GM12878 (cell line): ENCODE results near the gene RTP3. TPM values are rescaled to one million over a fixed set of nuclear protein-coding genes. Genes with fewer than 3 reads are reported as not detected.

Source experiments
- ASH2L ChIP-seq: fragments of 300-600, 200-600 bp; sonication (generic); IDR thresholded peaks from 2 replicates; pipeline ENCODE4 v1.6.1; 2017; ENCODE audit warnings: low read depth, mild to moderate bottlenecking, borderline replicate concordance
- CBX5 ChIP-seq: sonication (generic); IDR thresholded peaks from 2 replicates; pipeline ENCODE4 v1.6.1; 2016; ENCODE audit warnings: low read depth, moderate library complexity, mild to moderate bottlenecking, inconsistent platforms
- CEBPB ChIP-seq, 2 experiments: fragments of 150-350 bp in 1 of 2; IDR thresholded peaks; 2 replicates each; pipeline ENCODE4 v1.6.1; 2012 to 2014; ENCODE audit warnings: low read depth in 2 of 2, low read length in 2 of 2, borderline replicate concordance in 1 of 2, inconsistent platforms in 1 of 2
- CHD1 ChIP-seq: IDR thresholded peaks from 2 replicates; pipeline ENCODE4 v1.6.1; 2012; ENCODE audit warnings: low read depth, low read length, improper control_type of control experiment
- EGR1 ChIP-seq, 2 experiments: IDR thresholded peaks; 1 replicate in 1 of 2; 2 replicates in 1 of 2; pipeline ENCODE4 v1.6.1; 2011 to 2012; ENCODE audit warnings: low read depth in 2 of 2, low read length in 2 of 2, borderline replicate concordance in 1 of 2, mild to moderate bottlenecking in 1 of 2, moderate library complexity in 1 of 2
- FOXM1 ChIP-seq: IDR thresholded peaks from 2 replicates; pipeline ENCODE4 v1.6.1; 2012; ENCODE audit warnings: low read depth, mild to moderate bottlenecking, inconsistent platforms, low read length, moderate library complexity
- HDGF ChIP-seq: fragments of 450-650 bp; IDR thresholded peaks from 2 replicates; pipeline ENCODE4 v1.6.1; 2016; ENCODE audit warnings: antibody characterized with exemption
- IKZF1 ChIP-seq: fragments of 450-650 bp; conservative IDR thresholded peaks from 2 replicates; pipeline ENCODE4 v1.6.1; 2017; ENCODE audit warnings: antibody characterized with exemption, mild to moderate bottlenecking
- JUNB ChIP-seq: IDR thresholded peaks from 2 replicates; pipeline ENCODE4 v1.6.1; 2016; ENCODE audit warnings: antibody characterized with exemption, mild to moderate bottlenecking
- KLF5 ChIP-seq: fragments of 450-650 bp; IDR thresholded peaks from 2 replicates; pipeline ENCODE4 v1.6.1; 2014; ENCODE audit warnings: mild to moderate bottlenecking; ENCODE audit not compliant: partially characterized antibody
- MEF2B ChIP-seq: fragments of 450-650 bp; IDR thresholded peaks from 2 replicates; pipeline ENCODE4 v1.6.1; 2018; ENCODE audit warnings: mild to moderate bottlenecking, moderate library complexity; ENCODE audit not compliant: partially characterized antibody, poor library complexity, severe bottlenecking
- NFXL1 ChIP-seq: fragments of 450-650 bp; IDR thresholded peaks from 2 replicates; pipeline ENCODE4 v1.6.1; 2017; ENCODE audit warnings: antibody characterized with exemption, mild to moderate bottlenecking, borderline replicate concordance
- NR2C2 ChIP-seq: IDR thresholded peaks from 2 replicates; pipeline ENCODE4 v1.6.1; 2011; ENCODE audit warnings: borderline replicate concordance, low read depth; ENCODE audit not compliant: control insufficient read depth, insufficient read length
- NR2F1 ChIP-seq: fragments of 450-650 bp; conservative IDR thresholded peaks from 2 replicates; pipeline ENCODE4 v1.6.1; 2017; ENCODE audit warnings: mild to moderate bottlenecking
- NRF1 ChIP-seq: conservative IDR thresholded peaks from 2 replicates; pipeline ENCODE4 v1.6.1; 2011; ENCODE audit warnings: mild to moderate bottlenecking, low read depth, low read length, improper control_type of control experiment
- SMAD1 ChIP-seq: fragments of 450-650 bp; IDR thresholded peaks from 2 replicates; pipeline ENCODE4 v1.6.1; 2018; ENCODE audit warnings: mild to moderate bottlenecking, low read depth; ENCODE audit not compliant: partially characterized antibody
- SMAD5 ChIP-seq: IDR thresholded peaks from 2 replicates; pipeline ENCODE4 v1.6.1; 2016; ENCODE audit warnings: antibody characterized with exemption, low read depth
- SRF ChIP-seq, 2 experiments: IDR thresholded peaks; 2 replicates each; pipeline ENCODE4 v1.6.1; 2011; ENCODE audit warnings: low read depth in 2 of 2, low read length in 2 of 2, mild to moderate bottlenecking in 1 of 2, moderate library complexity in 1 of 2
- STAT3 ChIP-seq: IDR thresholded peaks from 2 replicates; pipeline ENCODE4 v1.6.1; 2011; ENCODE audit warnings: low read depth, low read length, improper control_type of control experiment
- ZNF622 ChIP-seq: fragments of 450-650 bp; IDR thresholded peaks from 2 replicates; pipeline ENCODE4 v1.6.1; 2017; ENCODE audit warnings: mild to moderate bottlenecking, inconsistent platforms
- polyA plus RNA-seq, 11 experiments: library from polyadenylated mRNA; depleted of rRNA in 4 of 11; unstranded in 6 of 11; stranded (reverse) in 5 of 11; fragments of >200 nt; fragmentation: Nextera tagmentation in 4 of 11; fragmentation: Illumina TruSeq in 1 of 11; extraction: Ambion mirVana in 4 of 11; extraction: Trizol in 1 of 11; gene quantifications; 1 replicate in 1 of 11; 2 replicates in 10 of 11; pipeline versions ENCODE4 v1.2.1 to v1.2.3, GENCODE V29; 2011 to 2016; ENCODE audit warnings: inconsistent platforms in 2 of 11, missing spikeins in 2 of 11, low read depth in 1 of 11
- total RNA-seq, 4 experiments: library from RNA; depleted of rRNA in 3 of 4; stranded (reverse); fragments of >200 nt in 3 of 4; fragmentation: Illumina TruSeq in 1 of 4; extraction: Trizol in 1 of 4; gene quantifications; 2 replicates each; pipeline versions ENCODE4 v1.2.1 to v1.2.3, GENCODE V29; 2013 to 2021
- TF ChIP-seq, protein P1 (sequence below): fragments of 450-650 bp; IDR thresholded peaks from 2 replicates; pipeline ENCODE4 v1.6.1; 2017; ENCODE audit warnings: low read depth, mild to moderate bottlenecking, moderate library complexity
- TF ChIP-seq, protein P2 (sequence below): fragments of 450-650 bp; formaldehyde crosslinking; IDR thresholded peaks from 2 replicates; pipeline ENCODE4 v1.4.0; 2020; ENCODE audit warnings: mild to moderate bottlenecking, moderate library complexity
- TF ChIP-seq, protein P3 (sequence below): fragments of 450-650 bp; IDR thresholded peaks from 2 replicates; pipeline ENCODE4 v1.6.1; 2016; ENCODE audit warnings: mild to moderate bottlenecking
- TF ChIP-seq, protein P4 (sequence below): fragments of 450-650 bp; IDR thresholded peaks from 2 replicates; pipeline ENCODE4 v1.6.1; 2014; ENCODE audit warnings: mild to moderate bottlenecking

RTP3 gene
- total and polyA plus RNA-seq, 10 of the 15 experiments (the other 5 are each of a cell fraction or from before 2014, with no cell fraction given): 0.06 TPM; not detected in 9

DNA sequence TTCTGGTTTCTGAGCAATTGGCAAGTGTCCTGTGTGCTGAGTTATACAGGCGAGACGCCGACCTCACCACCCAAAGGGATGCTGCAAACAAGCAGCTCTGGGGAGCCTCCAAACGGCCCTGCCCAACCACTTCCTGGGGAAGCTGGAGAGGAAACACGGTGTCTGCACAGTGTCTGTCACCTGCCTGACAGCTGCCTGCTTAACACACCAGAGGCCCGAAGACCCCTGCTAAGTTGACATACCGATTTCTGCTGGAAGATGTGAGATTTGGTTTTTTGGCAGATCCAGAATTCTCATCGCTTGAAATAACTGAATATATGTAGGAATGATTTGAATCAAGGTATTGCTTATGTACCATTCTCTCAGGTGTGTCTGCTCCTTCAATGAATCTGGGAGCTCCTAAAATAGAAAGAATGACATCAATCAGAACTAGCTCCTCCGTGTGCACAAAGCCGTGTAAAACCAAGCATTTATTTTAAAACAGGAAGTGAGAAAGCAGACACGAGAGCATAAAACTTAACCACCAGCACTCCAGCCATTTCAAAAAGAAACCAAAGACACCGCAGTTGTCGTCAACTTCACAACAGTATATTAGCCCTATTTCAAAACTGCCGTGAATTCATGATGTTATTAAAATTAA, 41.1 kb downstream of the RTP3 start (continued):
- TF ChIP-seq CEBPB (IDR thresholded peaks at IDR 0.05; ENCODE audit: borderline replicate concordance in 1 of 2, low read depth in 2 of 2, low read length in 2 of 2) (peak in 1 of 2 experiments; percentile 99; a peak in 2 of 4 replicates), NFXL1 (no peak), ZNF622 (no peak), STAT3 (no peak), CBX5 (no peak), NR2C2 (no peak), JUNB (peak; percentile 97), SMAD5 (no peak), HDGF (no peak), KLF5 (no peak), NR2F1 (peak; percentile 73; the same call in 1 of the 2 replicates), FOXM1 (peak; percentile 99), NRF1 (no peak), MEF2B (peak; percentile 99), IKZF1 (peak; percentile 97), CHD1 (no peak), EGR1 (IDR thresholded peaks at IDR 0.05; ENCODE audit: borderline replicate concordance in 1 of 2, low read depth in 2 of 2, low read length in 2 of 2) (peak in 1 of 2 experiments; percentile 86; a peak in 2 of 3 replicates), SMAD1 (peak; percentile 77), ASH2L (peak; percentile 74; the same call in 1 of the 2 replicates), SRF (IDR thresholded peaks at IDR 0.05; ENCODE audit: low read depth in 2 of 2, low read length in 2 of 2) (no peak)
- TF ChIP-seq, protein P1, sequence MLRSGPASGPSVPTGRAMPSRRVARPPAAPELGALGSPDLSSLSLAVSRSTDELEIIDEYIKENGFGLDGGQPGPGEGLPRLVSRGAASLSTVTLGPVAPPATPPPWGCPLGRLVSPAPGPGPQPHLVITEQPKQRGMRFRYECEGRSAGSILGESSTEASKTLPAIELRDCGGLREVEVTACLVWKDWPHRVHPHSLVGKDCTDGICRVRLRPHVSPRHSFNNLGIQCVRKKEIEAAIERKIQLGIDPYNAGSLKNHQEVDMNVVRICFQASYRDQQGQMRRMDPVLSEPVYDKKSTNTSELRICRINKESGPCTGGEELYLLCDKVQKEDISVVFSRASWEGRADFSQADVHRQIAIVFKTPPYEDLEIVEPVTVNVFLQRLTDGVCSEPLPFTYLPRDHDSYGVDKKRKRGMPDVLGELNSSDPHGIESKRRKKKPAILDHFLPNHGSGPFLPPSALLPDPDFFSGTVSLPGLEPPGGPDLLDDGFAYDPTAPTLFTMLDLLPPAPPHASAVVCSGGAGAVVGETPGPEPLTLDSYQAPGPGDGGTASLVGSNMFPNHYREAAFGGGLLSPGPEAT: peak; percentile 92
- TF ChIP-seq, protein P2, sequence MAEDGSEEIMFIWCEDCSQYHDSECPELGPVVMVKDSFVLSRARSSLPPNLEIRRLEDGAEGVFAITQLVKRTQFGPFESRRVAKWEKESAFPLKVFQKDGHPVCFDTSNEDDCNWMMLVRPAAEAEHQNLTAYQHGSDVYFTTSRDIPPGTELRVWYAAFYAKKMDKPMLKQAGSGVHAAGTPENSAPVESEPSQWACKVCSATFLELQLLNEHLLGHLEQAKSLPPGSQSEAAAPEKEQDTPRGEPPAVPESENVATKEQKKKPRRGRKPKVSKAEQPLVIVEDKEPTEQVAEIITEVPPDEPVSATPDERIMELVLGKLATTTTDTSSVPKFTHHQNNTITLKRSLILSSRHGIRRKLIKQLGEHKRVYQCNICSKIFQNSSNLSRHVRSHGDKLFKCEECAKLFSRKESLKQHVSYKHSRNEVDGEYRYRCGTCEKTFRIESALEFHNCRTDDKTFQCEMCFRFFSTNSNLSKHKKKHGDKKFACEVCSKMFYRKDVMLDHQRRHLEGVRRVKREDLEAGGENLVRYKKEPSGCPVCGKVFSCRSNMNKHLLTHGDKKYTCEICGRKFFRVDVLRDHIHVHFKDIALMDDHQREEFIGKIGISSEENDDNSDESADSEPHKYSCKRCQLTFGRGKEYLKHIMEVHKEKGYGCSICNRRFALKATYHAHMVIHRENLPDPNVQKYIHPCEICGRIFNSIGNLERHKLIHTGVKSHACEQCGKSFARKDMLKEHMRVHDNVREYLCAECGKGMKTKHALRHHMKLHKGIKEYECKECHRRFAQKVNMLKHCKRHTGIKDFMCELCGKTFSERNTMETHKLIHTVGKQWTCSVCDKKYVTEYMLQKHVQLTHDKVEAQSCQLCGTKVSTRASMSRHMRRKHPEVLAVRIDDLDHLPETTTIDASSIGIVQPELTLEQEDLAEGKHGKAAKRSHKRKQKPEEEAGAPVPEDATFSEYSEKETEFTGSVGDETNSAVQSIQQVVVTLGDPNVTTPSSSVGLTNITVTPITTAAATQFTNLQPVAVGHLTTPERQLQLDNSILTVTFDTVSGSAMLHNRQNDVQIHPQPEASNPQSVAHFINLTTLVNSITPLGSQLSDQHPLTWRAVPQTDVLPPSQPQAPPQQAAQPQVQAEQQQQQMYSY (CRISPR knock-in tag): no peak
- TF ChIP-seq, protein P3, sequence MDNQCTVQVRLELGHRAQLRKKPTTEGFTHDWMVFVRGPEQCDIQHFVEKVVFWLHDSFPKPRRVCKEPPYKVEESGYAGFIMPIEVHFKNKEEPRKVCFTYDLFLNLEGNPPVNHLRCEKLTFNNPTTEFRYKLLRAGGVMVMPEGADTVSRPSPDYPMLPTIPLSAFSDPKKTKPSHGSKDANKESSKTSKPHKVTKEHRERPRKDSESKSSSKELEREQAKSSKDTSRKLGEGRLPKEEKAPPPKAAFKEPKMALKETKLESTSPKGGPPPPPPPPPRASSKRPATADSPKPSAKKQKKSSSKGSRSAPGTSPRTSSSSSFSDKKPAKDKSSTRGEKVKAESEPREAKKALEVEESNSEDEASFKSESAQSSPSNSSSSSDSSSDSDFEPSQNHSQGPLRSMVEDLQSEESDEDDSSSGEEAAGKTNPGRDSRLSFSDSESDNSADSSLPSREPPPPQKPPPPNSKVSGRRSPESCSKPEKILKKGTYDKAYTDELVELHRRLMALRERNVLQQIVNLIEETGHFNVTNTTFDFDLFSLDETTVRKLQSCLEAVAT: peak; percentile 88
- TF ChIP-seq, protein P4, sequence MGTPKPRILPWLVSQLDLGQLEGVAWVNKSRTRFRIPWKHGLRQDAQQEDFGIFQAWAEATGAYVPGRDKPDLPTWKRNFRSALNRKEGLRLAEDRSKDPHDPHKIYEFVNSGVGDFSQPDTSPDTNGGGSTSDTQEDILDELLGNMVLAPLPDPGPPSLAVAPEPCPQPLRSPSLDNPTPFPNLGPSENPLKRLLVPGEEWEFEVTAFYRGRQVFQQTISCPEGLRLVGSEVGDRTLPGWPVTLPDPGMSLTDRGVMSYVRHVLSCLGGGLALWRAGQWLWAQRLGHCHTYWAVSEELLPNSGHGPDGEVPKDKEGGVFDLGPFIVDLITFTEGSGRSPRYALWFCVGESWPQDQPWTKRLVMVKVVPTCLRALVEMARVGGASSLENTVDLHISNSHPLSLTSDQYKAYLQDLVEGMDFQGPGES: no peak
